ENCODE measurements around the gene ACTR6.

GRCh38 chr12:100247765-100248164 is 47.1 kb downstream of the ACTR6 start:
- TF ChIP-seq CTCF (IDR thresholded peaks at IDR 0.05) = no peak
- no peak for TF ChIP-seq POLR2A (IDR thresholded peaks at IDR 0.05)

All from heart left ventricle (tissue), 13 donors.